Measurements from ENCODE around the gene MID1.
"Not testable (repeated sequence)": the region's sequence is repeated elsewhere in the genome, so short reads cannot be mapped to it uniquely, and the experiment has no call there.

MID1 gene

DNA sequence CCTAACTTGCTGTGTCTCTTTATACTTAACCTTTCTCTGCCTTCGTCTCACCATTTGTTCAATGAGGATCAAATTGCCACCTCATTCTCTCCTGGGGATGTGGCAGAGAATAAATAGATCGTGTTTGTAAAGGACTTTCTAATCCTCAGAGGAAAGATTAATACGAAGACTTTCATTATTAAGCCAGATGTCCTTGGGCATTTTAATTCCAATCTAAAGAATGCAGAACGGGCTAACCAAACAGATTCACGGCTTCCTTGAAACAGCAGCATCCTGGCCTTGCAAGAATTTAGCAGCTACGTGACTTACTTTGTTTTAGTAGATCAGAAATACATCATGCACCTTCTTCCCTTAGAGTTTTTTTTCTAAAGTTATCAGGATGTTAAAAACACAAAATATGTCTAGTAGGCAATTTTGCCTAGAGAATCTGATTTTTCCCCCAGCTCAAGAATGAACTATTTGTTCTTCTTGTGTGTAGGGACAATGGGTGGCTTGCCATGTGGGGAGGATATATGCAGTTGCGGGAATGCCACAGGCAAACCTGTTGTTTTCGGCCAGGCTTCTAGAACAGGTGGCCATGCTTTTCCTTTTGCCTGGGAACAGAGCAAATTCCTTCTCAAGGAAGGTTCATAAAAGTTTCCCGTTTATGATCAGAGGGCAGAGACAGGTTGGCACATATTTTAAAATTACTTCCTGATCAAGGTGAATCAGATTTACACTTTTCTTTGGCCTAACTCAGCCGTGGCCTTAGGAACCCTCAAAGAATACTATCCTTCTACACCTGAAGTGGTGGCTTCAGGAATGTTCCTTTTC is 3.0 kb downstream of the MID1 start:
- no peak for DNase-seq

- DNase-seq = peak; percentile 24
These were observed 4.2 kb downstream of the MID1 start for GRCh38 chrX:10615931-10616774.

- no peak for DNase-seq
These were observed 8.2 kb downstream of the MID1 start for GRCh38 chrX:10612215-10612614.

GRCh38 chrX:10611441-10612090 is 8.8 kb downstream of the MID1 start:
- DNase-seq = no peak

- DNase-seq = no peak
These were observed 12.3 kb downstream of the MID1 start for GRCh38 chrX:10608099-10608498.

- DNase-seq = no peak
These were observed 13.2 kb downstream of the MID1 start for GRCh38 chrX:10607233-10607632.

DNA sequence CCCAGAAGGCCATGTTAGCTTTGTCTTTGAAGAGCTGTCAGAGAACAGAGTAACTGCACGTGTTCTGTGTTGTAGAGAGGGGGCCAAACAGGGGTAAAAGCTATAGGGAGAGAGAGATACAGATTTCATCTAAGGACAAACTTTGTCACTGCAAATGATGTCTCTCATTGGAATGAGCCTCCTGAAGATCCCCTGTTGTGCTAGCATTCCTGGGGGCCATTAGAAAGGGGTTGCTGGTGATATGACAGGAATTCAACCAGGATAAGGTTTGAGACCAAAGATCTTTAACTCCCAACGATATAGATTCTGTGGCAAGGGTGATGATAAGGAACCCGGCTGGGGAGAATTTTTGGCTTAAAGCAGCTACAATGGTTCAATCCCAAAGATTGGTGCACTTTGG is 16.8 kb downstream of the MID1 start:
- DNase-seq = no peak

- no peak for DNase-seq
These were observed 17.7 kb downstream of the MID1 start for GRCh38 chrX:10602646-10603045.

DNA sequence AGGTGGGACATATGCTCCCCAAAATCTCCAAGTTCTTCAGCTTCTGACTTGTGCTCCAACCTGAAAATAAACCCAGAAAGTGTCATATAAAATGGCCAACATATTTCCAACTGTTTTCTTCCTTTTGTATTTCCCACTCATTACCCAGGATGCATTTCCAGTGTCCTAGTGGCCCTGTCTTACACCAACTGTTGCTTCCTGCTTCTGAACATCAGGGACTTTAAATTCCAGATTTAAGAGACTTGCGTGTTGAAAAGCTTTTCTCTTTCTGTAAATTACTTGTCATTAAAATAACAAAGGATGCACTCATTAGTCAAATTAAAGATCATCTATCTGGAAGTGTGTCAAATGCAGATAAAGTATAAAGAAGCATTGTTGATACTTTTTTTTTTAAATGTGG is 19.9 kb downstream of the MID1 start:
- DNase-seq = no peak

GRCh38 chrX:10598540-10598939 is 21.8 kb downstream of the MID1 start:
- DNase-seq = no peak

GRCh38 chrX:10597871-10598270 is 22.5 kb downstream of the MID1 start:
- peak; percentile 14 for DNase-seq

DNA sequence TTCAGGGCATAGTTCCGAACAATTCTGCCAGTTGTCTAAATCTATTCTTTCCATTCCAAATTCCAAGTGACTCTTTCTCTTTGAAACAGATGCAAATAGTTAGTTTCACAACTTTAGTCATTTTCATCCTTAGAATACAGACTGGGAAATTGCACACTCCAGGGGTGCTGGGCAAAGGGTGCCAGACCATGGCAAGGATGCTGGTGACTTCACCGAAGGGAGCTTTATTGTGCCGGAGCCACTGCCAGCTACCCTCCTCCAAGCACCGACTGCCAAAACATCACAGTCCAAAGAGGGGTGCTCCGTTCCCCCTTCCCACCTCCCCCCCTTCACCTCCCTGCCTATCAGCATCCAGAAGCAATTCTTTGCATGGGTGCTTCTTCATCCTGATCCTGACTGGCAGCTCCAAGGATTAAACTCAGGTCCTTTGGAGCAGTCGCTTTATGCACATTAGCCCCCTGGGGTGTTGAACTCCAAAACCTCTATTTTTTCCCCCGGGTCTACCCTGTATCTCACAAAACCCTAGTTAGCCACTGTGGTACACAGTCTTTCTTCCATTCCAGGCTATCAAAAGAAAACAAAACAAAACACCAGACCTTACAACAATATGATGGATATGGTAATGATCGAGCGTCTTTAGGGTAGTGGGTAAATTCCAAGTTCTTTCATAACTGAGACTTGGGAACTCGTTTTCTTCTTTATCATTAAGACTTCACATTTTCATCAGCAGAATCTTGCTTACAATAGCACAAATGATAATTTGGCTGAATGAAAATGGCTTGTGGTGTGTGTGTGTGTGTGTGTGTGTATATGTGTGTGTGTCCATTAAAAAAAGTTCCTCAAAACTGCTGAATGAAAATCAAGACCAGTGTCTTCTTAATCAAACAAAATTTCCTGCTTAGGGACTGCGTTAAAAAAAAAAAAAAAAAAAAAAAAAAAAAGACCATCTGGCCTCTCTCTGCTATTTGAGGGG is 28.7 kb downstream of the MID1 start:
- no peak for DNase-seq

DNA sequence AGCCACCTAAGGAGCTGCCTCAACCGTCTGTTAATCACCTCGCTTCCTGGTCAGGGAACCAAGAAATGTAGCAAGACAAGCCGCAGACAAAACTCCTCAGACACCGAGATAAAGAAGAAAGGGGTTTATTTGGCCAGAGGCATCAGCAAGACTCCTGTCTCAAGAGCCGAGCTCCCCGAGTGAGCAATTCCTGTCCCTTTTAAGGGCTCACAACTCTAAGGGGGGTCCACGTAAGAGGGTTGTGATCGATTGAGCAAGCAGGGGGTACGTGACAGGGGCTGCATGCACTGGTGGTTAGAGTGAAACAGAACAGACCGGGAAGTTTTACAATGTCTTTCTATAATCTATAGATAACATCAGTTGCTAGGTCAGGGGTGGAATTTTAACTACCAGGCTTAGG is 30.6 kb downstream of the MID1 start:
- DNase-seq = not testable (repeated sequence)

GRCh38 chrX:10589098-10589497 is 31.3 kb downstream of the MID1 start:
- DNase-seq = no peak

DNA sequence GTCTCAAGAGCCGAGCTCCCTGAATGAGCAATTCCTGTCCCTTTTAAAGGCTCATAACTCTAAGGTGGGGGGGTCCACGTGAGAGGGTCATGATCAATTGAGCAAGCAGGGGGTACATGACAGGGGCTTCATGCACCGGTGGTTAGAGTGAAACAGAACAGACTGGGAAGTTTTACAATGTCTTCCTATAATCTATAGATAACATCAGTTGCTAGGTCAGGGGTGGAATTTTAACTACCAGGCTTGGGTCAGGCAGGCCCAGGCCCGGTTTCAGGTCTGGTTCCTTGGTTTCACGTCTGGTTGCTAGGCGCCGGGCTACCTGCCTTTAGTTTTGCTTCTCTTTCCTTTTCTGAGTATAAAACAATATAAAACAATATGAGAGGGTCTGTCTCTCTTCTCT is 35.5 kb downstream of the MID1 start:
- not testable (repeated sequence) for DNase-seq

GRCh38 chrX:10582945-10583344 is 37.4 kb downstream of the MID1 start:
- no peak for DNase-seq

DNA sequence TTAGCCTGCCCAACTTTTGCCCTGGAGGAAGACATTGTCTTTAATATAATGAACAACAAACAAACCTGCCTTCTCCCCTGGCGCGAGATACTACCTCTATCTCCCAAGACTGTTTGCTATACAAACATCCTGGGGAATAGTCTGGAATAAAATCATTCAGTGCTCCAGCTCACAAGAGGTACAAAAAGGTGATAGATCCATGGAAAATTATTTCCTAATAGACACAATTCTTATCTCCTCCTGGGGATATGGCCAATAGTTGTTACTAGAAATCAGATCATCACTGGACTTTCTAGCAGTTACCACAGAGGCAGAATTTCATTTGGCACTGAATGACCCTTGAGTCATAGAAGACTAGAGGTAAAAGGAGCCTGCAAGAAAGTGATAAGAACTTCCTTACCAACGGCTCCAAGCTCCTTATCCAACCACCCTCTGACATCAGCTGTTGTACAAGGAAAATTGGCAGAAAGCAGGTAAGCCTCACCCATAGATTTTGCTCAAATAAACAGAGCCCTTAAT is 38.1 kb downstream of the MID1 start:
- DNase-seq = no peak

GRCh38 chrX:10579112-10580011 is 41.0 kb downstream of the MID1 start:
- no peak for DNase-seq

DNA sequence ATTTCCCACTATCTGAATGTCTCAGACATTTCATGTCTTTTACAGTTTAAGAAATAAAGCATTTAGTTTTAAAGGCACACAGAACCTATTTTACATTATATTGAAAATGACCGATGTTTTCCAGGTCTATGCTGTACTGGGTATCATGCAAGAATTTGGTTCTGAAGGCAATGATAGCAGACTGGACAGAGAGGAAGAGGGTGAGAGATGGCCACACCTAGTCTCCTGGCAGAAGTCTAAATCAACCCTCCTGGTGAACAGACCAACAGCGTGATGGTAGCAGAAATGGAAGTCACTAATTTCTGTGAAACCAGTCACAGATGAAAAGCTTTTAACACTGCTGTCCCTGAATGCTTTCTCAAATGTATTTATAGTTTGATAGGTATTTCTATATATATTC is 41.9 kb downstream of the MID1 start:
- DNase-seq = no peak

DNA sequence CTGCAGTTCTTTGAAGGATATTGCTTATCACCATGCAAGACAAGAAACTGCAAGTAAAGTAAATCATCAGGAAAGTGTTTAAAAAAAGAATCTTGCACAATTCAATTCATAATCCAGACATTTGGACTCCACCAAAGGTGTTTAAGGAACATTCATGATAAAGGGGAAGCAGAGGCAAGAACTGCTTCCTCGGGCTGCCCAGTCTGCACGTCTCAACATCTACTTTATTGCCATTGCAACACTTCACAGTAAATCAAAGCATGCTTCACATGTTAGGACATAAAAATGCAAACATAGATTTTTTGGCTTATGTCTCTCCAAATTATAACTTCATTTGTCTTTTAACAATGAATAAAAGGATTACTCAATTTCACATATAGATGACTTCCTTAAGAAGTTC is 42.5 kb downstream of the MID1 start:
- DNase-seq = no peak
